BE2C (cell line): Measurements from ENCODE around the gene TNRC6A.
A peak's percentile ranks its signal among the peaks of the same experiment; 100 is the strongest.

ENCODE experiments used
- DNase-seq: peaks from one replicate; pipeline ENCODE4 v3.0.0-alpha.2; 2020
- H3K27me3 ChIP-seq: fragments of 250-450 bp; sonication (Bioruptor Pico); 2 replicates; pipeline ENCODE4 v1.5.1; 2020; ENCODE audit warnings: mild to moderate bottlenecking
- H3K36me3 ChIP-seq: fragments of 250-450 bp; sonication (Bioruptor Pico); 2 replicates; pipeline ENCODE4 v1.5.1; 2020; ENCODE audit warnings: mild to moderate bottlenecking
- H3K4me1 ChIP-seq: fragments of 250-450 bp; sonication (Bioruptor Pico); 2 replicates; pipeline ENCODE4 v1.5.1; 2020
- H3K4me3 ChIP-seq: 2 replicates; pipeline ENCODE4 v1.5.1; 2011; ENCODE audit warnings: low read depth, low read length
- H3K9me3 ChIP-seq: fragments of 250-450 bp; sonication (Bioruptor Pico); 2 replicates; pipeline ENCODE4 v1.5.1; 2020
- CTCF ChIP-seq: IDR thresholded peaks from 2 replicates; pipeline ENCODE4 v1.5.1; 2012; ENCODE audit warnings: mild to moderate bottlenecking, low read depth, low read length

TNRC6A gene

DNA sequence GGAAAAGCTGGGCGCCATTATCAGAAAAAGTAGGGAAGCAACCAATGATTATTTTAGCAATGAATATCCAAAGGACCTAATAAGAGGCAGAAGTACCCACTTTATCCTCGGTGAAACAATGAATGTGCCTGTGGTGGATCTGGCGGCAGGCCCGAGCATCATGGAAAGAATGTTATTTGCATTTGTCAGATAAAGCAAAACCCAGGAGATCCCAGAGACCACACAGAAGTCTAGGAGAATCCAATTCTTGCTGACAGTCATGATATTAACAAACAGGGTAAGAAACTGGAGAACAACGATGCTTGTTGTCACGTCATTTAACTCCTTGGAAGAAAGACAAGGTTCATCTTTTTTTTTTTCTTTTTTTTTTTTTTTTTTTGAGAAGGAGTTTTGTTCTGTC, 12.0 kb upstream of the TNRC6A start:
- no peak for TF ChIP-seq CTCF
- no peaks in the 10 kb centered on the region for H3K27me3 ChIP-seq
- no peak for DNase-seq
- H3K36me3 ChIP-seq: no peaks in the 10 kb centered on the region
- H3K4me3 ChIP-seq: no peak overlapping the region
- no peaks in the 10 kb centered on the region; the same call in 1 of the 2 replicates for H3K9me3 ChIP-seq
- H3K4me1 ChIP-seq: no peaks in the 10 kb centered on the region

GRCh38 chr16:24718967-24719521, 10.4 kb upstream of the TNRC6A start:
- H3K4me1 ChIP-seq: no peaks in the 10 kb centered on the region
- no peaks in the 10 kb centered on the region for H3K27me3 ChIP-seq
- no peaks in the 10 kb centered on the region; the same call in 1 of the 2 replicates for H3K9me3 ChIP-seq
- no peak for TF ChIP-seq CTCF
- no peak for DNase-seq
- no peak overlapping the region for H3K4me3 ChIP-seq
- H3K36me3 ChIP-seq: no peaks in the 10 kb centered on the region

- DNase-seq: no peak
- Histone ChIP-seq H3K4me1 (no peaks in the 10 kb centered on the region), H3K4me3 (no peak overlapping the region), H3K9me3 (no peaks in the 10 kb centered on the region; the same call in 1 of the 2 replicates), H3K27me3 (no peaks in the 10 kb centered on the region), H3K36me3 (no peaks in the 10 kb centered on the region)
- TF ChIP-seq CTCF: no peak
Measured at GRCh38 chr16:24721830-24722238, 7.6 kb upstream of the TNRC6A start.

DNA sequence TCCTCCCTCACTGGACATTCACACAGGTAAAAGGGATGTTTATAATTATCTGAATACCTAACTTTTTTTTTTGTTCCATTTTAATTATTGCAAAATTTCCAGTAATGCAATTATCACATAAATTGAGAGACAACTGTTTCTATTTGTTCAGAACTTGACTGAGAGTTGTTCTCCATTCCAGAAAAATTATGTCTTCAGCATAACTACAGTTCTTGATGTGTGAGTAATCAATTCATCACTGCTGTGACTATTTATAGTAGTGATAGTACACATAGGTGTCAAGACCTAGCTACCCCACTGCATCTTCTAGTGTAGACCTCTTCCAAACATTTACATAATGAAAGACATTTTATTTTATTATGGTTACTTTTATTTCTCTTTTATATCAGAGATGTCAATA, 5.8 kb upstream of the TNRC6A start:
- DNase-seq: no peak
- Histone ChIP-seq H3K4me1 (no peaks in the 10 kb centered on the region), H3K4me3 (no peak overlapping the region), H3K9me3 (no peaks in the 10 kb centered on the region; the same call in 1 of the 2 replicates), H3K27me3 (no peaks in the 10 kb centered on the region), H3K36me3 (no peaks in the 10 kb centered on the region)
- TF ChIP-seq CTCF: no peak

- Histone ChIP-seq H3K4me3 (no peak overlapping the region), H3K36me3 (peaks cover 13% of the 10 kb centered on the region), H3K4me1 (no peaks in the 10 kb centered on the region; the same call in 1 of the 2 replicates), H3K9me3 (no peaks in the 10 kb centered on the region), H3K27me3 (no peaks in the 10 kb centered on the region)
- DNase-seq: no peak
- no peak for TF ChIP-seq CTCF
Measured at GRCh38 chr16:24728011-24728410, 1.4 kb upstream of the TNRC6A start.

DNA sequence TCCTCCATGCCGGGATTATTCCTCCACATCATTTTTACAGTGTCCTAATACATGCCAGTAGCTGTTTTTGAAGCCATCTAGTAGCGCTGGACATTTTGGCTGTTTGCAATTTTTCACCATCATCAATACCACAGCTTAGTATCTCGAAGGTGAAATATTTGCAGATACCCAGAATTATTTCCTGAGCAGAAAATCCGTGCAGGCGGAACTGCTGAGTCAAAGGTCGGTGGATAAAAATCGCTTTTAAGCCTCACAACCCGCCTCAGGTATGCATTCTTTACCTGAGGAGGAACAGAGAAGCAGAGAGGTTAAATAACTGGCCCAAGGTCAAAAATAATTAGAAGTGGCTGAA, 584 bp upstream of the TNRC6A start:
- Histone ChIP-seq H3K27me3 (no peaks in the 10 kb centered on the region), H3K4me3 (peak overlapping the region; percentile 95), H3K9me3 (no peaks in the 10 kb centered on the region), H3K36me3 (peaks cover 22% of the 10 kb centered on the region), H3K4me1 (no peaks in the 10 kb centered on the region; the same call in 1 of the 2 replicates)
- DNase-seq: no peak
- TF ChIP-seq CTCF: no peak
